B cell (primary cell): ENCODE results near the gene MGAT4C.

ENCODE experiments used
- CTCF ChIP-seq: fragments of 200-600 bp; IDR thresholded peaks from one replicate; pipeline ENCODE4 v1.8.0; 2022; ENCODE audit warnings: antibody characterized with exemption, mild to moderate bottlenecking
- EZH2 ChIP-seq: IDR thresholded peaks from 2 replicates; pipeline ENCODE4 v1.6.1; 2012; ENCODE audit warnings: borderline replicate concordance, low read depth, mild to moderate bottlenecking, moderate library complexity, low read length; ENCODE audit not compliant: insufficient read depth, poor library complexity, severe bottlenecking

- TF ChIP-seq CTCF, result no peak
- TF ChIP-seq EZH2, result no peak
These were observed 69.7 kb downstream of the MGAT4C start for GRCh38 chr12:86186449-86186848.
